SU-DHL-6 (cell line): Measurements from ENCODE around the gene TBPL2.

Source experiments
- CTCF ChIP-seq: fragments of 200-600 bp; sonication (generic); IDR thresholded peaks from one replicate; pipeline ENCODE4 v1.5.1; 2017; ENCODE audit warnings: antibody characterized with exemption, mild to moderate bottlenecking, low read length, moderate library complexity; ENCODE audit not compliant: insufficient read depth, poor library complexity, severe bottlenecking
- EZH2phosphoT487 ChIP-seq: fragments of 200-600 bp; sonication (generic), shearing (Covaris generic); conservative IDR thresholded peaks from 2 replicates; pipeline ENCODE4 v1.6.1; 2018; ENCODE audit warnings: mild to moderate bottlenecking, antibody characterized with exemption, low read length, moderate library complexity, mixed read lengths

- TF ChIP-seq EZH2phosphoT487 (no peak), CTCF (no peak)
These were observed 22.0 kb downstream of the TBPL2 start for GRCh38 chr14:55418411-55418810.
